Activated effector memory CD4-positive, alpha-beta T cell treated with Interleukin-2 at 50 U/mL for 16 hours (primary cell): ENCODE measurements around the gene CSNK1D.

ENCODE experiments used
- DNase-seq: peaks from one replicate; pipeline ENCODE4 v3.0.0-alpha.2; 2020

The CSNK1D gene

GRCh38 chr17:82292251-82293154, 19.0 kb upstream of the CSNK1D start:
- peak; percentile 85 for DNase-seq

- no peak for DNase-seq
These were observed 18.2 kb upstream of the CSNK1D start for GRCh38 chr17:82291582-82292250.

- DNase-seq = no peak
These were observed 14.6 kb upstream of the CSNK1D start for GRCh38 chr17:82287868-82288801.

GRCh38 chr17:82287013-82287867, 13.7 kb upstream of the CSNK1D start:
- DNase-seq = no peak

- no peak for DNase-seq
These were observed 11.6 kb upstream of the CSNK1D start for GRCh38 chr17:82285141-82285540.

- DNase-seq = no peak
These were observed 9.8 kb upstream of the CSNK1D start for GRCh38 chr17:82283208-82283749.

DNA sequence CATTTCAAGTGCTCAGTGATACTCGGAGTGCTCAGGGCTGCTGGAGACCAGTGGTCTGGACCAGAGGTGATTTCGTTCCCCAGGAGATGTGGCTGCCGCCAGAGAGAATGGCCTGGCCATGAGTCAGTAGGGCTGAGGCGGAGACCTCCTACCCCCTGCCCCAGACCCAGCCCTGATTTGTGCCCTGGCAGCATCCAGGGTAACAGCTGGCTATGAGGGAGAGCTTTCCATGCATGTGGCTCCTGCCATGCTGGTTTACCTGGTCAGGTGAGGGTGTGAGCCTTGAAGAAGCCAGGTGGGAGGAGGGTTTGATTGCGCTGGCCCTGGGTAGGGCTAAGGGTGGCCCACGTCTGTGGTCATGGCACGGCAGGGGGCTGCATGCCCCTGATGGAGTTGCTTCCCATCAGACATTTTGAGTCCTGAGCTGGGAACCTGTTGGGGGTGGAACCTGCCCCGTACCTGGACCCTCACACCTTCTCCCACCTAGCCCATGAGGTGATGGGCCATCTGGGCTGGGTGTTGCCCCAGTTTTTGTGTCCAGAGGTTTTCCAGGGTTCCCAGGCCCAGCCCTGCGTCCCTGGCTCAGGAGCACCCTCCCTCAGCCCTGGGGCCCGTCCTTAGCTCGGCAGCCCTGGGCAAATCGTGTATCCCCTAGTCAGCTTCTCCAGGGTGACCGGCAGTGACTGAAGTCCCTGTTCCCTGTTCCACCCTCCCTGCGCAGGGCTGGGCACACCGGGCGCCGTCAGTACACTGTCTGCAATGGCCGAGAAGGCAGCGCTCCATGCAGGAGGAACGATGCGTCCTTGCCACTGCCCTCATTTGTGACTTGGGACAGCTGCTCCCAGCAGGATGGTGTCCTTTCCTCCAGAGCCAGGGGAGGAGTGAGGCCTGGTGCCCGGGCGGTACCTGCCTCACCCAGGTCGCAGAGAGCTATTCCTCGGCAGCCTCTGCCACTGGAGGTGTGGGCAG, 9.0 kb upstream of the CSNK1D start:
- DNase-seq = no peak

GRCh38 chr17:82281502-82282238, 8.2 kb upstream of the CSNK1D start:
- DNase-seq = no peak

- no peak for DNase-seq
These were observed 7.6 kb upstream of the CSNK1D start for GRCh38 chr17:82281076-82281475.

GRCh38 chr17:82280537-82280936, 7.0 kb upstream of the CSNK1D start:
- no peak for DNase-seq

DNA sequence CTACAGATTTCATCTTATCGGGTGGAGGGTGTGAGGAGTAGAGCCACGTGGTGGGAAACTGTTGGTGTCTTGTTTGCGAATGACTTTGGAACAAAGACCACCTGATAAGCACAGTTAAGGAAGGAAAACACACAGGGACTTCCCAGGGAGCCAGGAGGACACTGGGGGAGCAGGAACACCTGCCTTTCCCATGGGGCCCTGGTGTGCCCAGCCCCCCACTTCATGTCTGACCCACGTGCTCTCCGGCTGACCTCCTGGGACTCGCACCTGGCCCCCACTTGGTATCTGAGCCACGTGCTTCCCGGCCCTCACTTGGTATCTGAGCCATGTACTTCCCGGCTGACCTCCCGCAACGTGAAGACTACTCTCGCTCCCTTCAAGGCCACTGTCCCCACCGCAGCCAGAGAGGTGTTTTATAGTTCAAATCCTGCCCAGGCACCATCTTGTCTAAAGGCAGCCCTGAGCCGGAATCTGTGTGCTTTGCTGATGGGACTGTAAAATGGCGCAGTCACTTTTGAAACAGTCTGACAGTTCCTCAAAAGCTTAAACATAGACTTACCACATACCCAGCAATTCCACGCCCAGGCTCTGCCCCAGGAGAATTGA, 5.4 kb upstream of the CSNK1D start:
- DNase-seq = no peak

GRCh38 chr17:82278308-82278707, 4.8 kb upstream of the CSNK1D start:
- DNase-seq = no peak

GRCh38 chr17:82277851-82278250, 4.4 kb upstream of the CSNK1D start:
- DNase-seq = no peak

- DNase-seq = no peak
These were observed 3.4 kb upstream of the CSNK1D start for GRCh38 chr17:82276938-82277337.

- no peak for DNase-seq
These were observed 1.8 kb upstream of the CSNK1D start for GRCh38 chr17:82275326-82275725.

- no peak for DNase-seq
These were observed 877 bp upstream of the CSNK1D start for GRCh38 chr17:82274134-82275020.

GRCh38 chr17:82272495-82273326, 789 bp downstream of the CSNK1D start:
- peak; percentile 14 for DNase-seq
